H9 (cell line): ENCODE results near the gene LRRC40. TPM values are rescaled to one million over a fixed set of nuclear protein-coding genes. Genes with fewer than 3 reads are reported as not detected.

Experiments used
- DNase-seq: peaks from one replicate; pipeline ENCODE4 v3.0.0-alpha.2; 2017
- H2AFZ ChIP-seq: one replicate; pipeline ENCODE4 v1.6.1; 2013; ENCODE audit warnings: mild to moderate bottlenecking, low read length, control low read depth, moderate library complexity
- H2AK5ac ChIP-seq: 2 replicates; pipeline ENCODE4 v1.6.1; 2013; ENCODE audit warnings: low read length, control low read depth, mixed read lengths; ENCODE audit not compliant: insufficient read length
- H2BK120ac ChIP-seq: one replicate; pipeline ENCODE4 v1.6.1; 2013; ENCODE audit warnings: low read depth, mild to moderate bottlenecking, low read length, control low read depth, inconsistent platforms; ENCODE audit not compliant: poor library complexity, severe bottlenecking
- H2BK12ac ChIP-seq: 2 replicates; pipeline ENCODE4 v1.6.1; 2013; ENCODE audit warnings: low read length, control low read depth, mixed read lengths, low read depth; ENCODE audit not compliant: insufficient read length
- H2BK15ac ChIP-seq: 2 replicates; pipeline ENCODE4 v1.6.1; 2013; ENCODE audit warnings: low read depth, low read length, control low read depth
- H2BK20ac ChIP-seq: one replicate; pipeline ENCODE4 v1.6.1; 2013; ENCODE audit warnings: low read depth, mild to moderate bottlenecking, low read length, control low read depth, inconsistent platforms; ENCODE audit not compliant: poor library complexity, severe bottlenecking
- H2BK5ac ChIP-seq: 2 replicates; pipeline ENCODE4 v1.6.1; 2013; ENCODE audit warnings: low read length, control low read depth, mixed read lengths; ENCODE audit not compliant: insufficient read length
- H3K14ac ChIP-seq: 2 replicates; pipeline ENCODE4 v1.6.1; 2013; ENCODE audit warnings: low read length, control low read depth; ENCODE audit not compliant: insufficient read depth
- H3K18ac ChIP-seq: 2 replicates; pipeline ENCODE4 v1.6.1; 2013; ENCODE audit warnings: low read depth, mild to moderate bottlenecking, mixed read lengths, low read length, control low read depth; ENCODE audit not compliant: insufficient read length
- H3K23ac ChIP-seq: 2 replicates; pipeline ENCODE4 v1.6.1; 2013; ENCODE audit warnings: low read length, control low read depth, mixed read lengths, low read depth; ENCODE audit not compliant: insufficient read length
- H3K23me2 ChIP-seq: 2 replicates; pipeline ENCODE4 v1.6.1; 2013; ENCODE audit warnings: low read depth, mild to moderate bottlenecking, mixed read lengths, low read length, control low read depth; ENCODE audit not compliant: insufficient read length, poor library complexity, severe bottlenecking
- H3K27ac ChIP-seq: 2 replicates; pipeline ENCODE4 v1.5.1; 2013; ENCODE audit warnings: low read length, control low read depth, mixed read lengths, low read depth; ENCODE audit not compliant: insufficient read length
- H3K27me3 ChIP-seq: 2 replicates; pipeline ENCODE4 v1.6.1; 2013; ENCODE audit warnings: low read length, control low read depth, inconsistent platforms; ENCODE audit not compliant: insufficient read depth
- H3K4ac ChIP-seq: 2 replicates; pipeline ENCODE4 v1.6.1; 2013; ENCODE audit warnings: low read depth, mild to moderate bottlenecking, control low read depth, inconsistent platforms, low read length, moderate library complexity
- H3K4me1 ChIP-seq: 2 replicates; pipeline ENCODE4 v1.6.1; 2013; ENCODE audit warnings: low read length, control low read depth, inconsistent platforms; ENCODE audit not compliant: insufficient read depth
- H3K4me2 ChIP-seq: 2 replicates; pipeline ENCODE4 v1.6.1; 2013; ENCODE audit warnings: low read length, control low read depth, mixed read lengths; ENCODE audit not compliant: insufficient read length, insufficient read depth
- H3K56ac ChIP-seq: 2 replicates; pipeline ENCODE4 v1.6.1; 2013; ENCODE audit warnings: low read depth, mild to moderate bottlenecking, mixed read lengths, low read length, control low read depth; ENCODE audit not compliant: insufficient read length
- H3K79me1 ChIP-seq: 2 replicates; pipeline ENCODE4 v1.6.1; 2013; ENCODE audit warnings: low read depth, mild to moderate bottlenecking, moderate library complexity, low read length, control low read depth, inconsistent platforms; ENCODE audit not compliant: insufficient read depth, poor library complexity, severe bottlenecking
- H3K79me2 ChIP-seq: 2 replicates; pipeline ENCODE4 v1.6.1; 2013; ENCODE audit warnings: low read length, control low read depth, inconsistent platforms; ENCODE audit not compliant: insufficient read depth
- H3K9ac ChIP-seq: 2 replicates; pipeline ENCODE4 v1.6.1; 2013; ENCODE audit warnings: low read length, control low read depth, mixed read lengths; ENCODE audit not compliant: insufficient read length; ENCODE audit errors: extremely low read depth
- H3K9me3 ChIP-seq: one replicate; pipeline ENCODE4 v1.6.1; 2013; ENCODE audit warnings: low read depth, low read length, inconsistent platforms; ENCODE audit not compliant: control insufficient read depth
- H3T11ph ChIP-seq: one replicate; pipeline ENCODE4 v1.6.1; 2013; ENCODE audit warnings: mild to moderate bottlenecking, low read length, control low read depth, inconsistent platforms
- H4K20me1 ChIP-seq: one replicate; pipeline ENCODE4 v1.6.1; 2013; ENCODE audit not compliant: control insufficient read depth, insufficient read length, insufficient read depth
- H4K5ac ChIP-seq: 2 replicates; pipeline ENCODE4 v1.6.1; 2013; ENCODE audit warnings: low read depth, mild to moderate bottlenecking, mixed read lengths, low read length, control low read depth; ENCODE audit not compliant: insufficient read length
- H4K8ac ChIP-seq: replicated peaks from 2 replicates; pipeline ENCODE4 v1.6.1; 2013; ENCODE audit warnings: low read length, control low read depth, mixed read lengths, low read depth; ENCODE audit not compliant: insufficient read length
- H4K91ac ChIP-seq: 2 replicates; pipeline ENCODE4 v1.6.1; 2013; ENCODE audit warnings: low read depth, mild to moderate bottlenecking, moderate library complexity, mixed read lengths, low read length, control low read depth; ENCODE audit not compliant: insufficient read length
- H3K27ac Mint-ChIP-seq, 3 experiments: 2 replicates in 2 of 3; 3 replicates in 1 of 3; pipeline ENCODE4 v1.8.0; 2020 to 2021; ENCODE audit warnings: mixed read lengths in 3 of 3, mild to moderate bottlenecking in 1 of 3, moderate library complexity in 1 of 3
- H3K27me3 Mint-ChIP-seq: 2 replicates; pipeline ENCODE4 v1.8.0; 2021; ENCODE audit warnings: low read depth, mild to moderate bottlenecking, moderate library complexity, mixed read lengths
- H3K36me3 Mint-ChIP-seq, 3 experiments: 2 replicates in 2 of 3; 3 replicates in 1 of 3; pipeline ENCODE4 v1.8.0; 2020 to 2021; ENCODE audit warnings: low read depth in 3 of 3, mixed read lengths in 3 of 3; ENCODE audit not compliant: insufficient read depth in 1 of 3
- H3K4me1 Mint-ChIP-seq, 2 experiments: 2 replicates each; pipeline ENCODE4 v1.8.0; 2020; ENCODE audit warnings: mixed read lengths in 2 of 2
- H3K4me3 Mint-ChIP-seq, 2 experiments: 2 replicates in 1 of 2; 3 replicates in 1 of 2; pipeline ENCODE4 v1.8.0; 2020 to 2021; ENCODE audit warnings: mild to moderate bottlenecking in 2 of 2, mixed read lengths in 2 of 2, moderate library complexity in 1 of 2
- H3K9me3 Mint-ChIP-seq, 2 experiments: 2 replicates in 1 of 2; 3 replicates in 1 of 2; pipeline ENCODE4 v1.8.0; 2020; ENCODE audit warnings: mild to moderate bottlenecking in 2 of 2, mixed read lengths in 2 of 2, moderate library complexity in 1 of 2
- total RNA-seq: library from RNA; stranded (reverse); gene quantifications from 2 replicates; pipeline ENCODE4 v1.2.1, GENCODE V29; 2021
- TF ChIP-seq, protein P1 (sequence below): fragments of 200-600 bp; sonication (generic); conservative IDR thresholded peaks from 3 replicates; pipeline ENCODE4 v1.8.0; 2021; ENCODE audit warnings: antibody characterized with exemption, mild to moderate bottlenecking

Gene LRRC40
- total RNA-seq, 1 experiment from 2014 or later: 27.6 TPM

DNA sequence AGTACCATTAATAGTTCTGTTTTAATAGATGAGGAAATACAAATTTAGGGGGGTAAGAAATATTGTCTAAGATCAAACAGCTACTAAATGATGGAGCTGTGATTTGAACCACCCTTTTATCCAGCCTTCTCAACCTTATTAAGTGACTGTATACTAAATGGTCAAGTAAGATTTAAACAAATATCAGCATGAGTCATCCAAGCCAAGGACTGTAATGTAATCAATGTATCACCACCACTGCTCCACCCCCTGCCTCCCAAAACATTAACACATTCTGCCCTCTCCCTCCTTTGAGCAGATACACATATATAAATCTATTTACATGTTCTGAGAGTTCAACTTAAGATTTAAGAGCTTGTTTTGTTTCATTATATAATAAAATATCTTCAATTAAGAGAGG, 58.9 kb downstream of the LRRC40 start:
- Histone ChIP-seq H2BK15ac (no peak overlapping the region), H2AFZ (no peak overlapping the region), H3K23ac (no peak overlapping the region), H3K4me1 (no peaks in the 10 kb centered on the region), H3K79me1 (no peaks in the 10 kb centered on the region), H4K91ac (no peak overlapping the region), H3K23me2 (no peaks in the 10 kb centered on the region), H4K8ac (no peak overlapping the region), H4K5ac (no peak overlapping the region), H3K79me2 (no peaks in the 10 kb centered on the region), H3K18ac (no peak overlapping the region), H3K56ac (no peak overlapping the region), H3T11ph (no peak overlapping the region), H4K20me1 (no peaks in the 10 kb centered on the region), H3K27ac (no peak overlapping the region), H3K9me3 (no peaks in the 10 kb centered on the region), H2BK12ac (no peak overlapping the region), H2BK120ac (no peak overlapping the region), H3K9ac (no peak overlapping the region), H3K4ac (no peak overlapping the region), H2AK5ac (no peak overlapping the region), H3K4me2 (no peak overlapping the region), H2BK20ac (no peak overlapping the region), H3K27me3 (no peaks in the 10 kb centered on the region), H2BK5ac (no peak overlapping the region), H3K14ac (no peak overlapping the region)
- no peak overlapping the region for H3K4me3 Mint-ChIP-seq
- no peak overlapping the region for H3K27ac Mint-ChIP-seq
- TF ChIP-seq, protein P1, sequence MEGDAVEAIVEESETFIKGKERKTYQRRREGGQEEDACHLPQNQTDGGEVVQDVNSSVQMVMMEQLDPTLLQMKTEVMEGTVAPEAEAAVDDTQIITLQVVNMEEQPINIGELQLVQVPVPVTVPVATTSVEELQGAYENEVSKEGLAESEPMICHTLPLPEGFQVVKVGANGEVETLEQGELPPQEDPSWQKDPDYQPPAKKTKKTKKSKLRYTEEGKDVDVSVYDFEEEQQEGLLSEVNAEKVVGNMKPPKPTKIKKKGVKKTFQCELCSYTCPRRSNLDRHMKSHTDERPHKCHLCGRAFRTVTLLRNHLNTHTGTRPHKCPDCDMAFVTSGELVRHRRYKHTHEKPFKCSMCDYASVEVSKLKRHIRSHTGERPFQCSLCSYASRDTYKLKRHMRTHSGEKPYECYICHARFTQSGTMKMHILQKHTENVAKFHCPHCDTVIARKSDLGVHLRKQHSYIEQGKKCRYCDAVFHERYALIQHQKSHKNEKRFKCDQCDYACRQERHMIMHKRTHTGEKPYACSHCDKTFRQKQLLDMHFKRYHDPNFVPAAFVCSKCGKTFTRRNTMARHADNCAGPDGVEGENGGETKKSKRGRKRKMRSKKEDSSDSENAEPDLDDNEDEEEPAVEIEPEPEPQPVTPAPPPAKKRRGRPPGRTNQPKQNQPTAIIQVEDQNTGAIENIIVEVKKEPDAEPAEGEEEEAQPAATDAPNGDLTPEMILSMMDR: no peak
- no peak for DNase-seq
- H3K4me1 Mint-ChIP-seq: peaks cover 0 to 6% of the 10 kb centered on the region in 2 experiments; a peak in 1 of 4 replicates
- H3K9me3 Mint-ChIP-seq: no peaks in the 10 kb centered on the region
- H3K27me3 Mint-ChIP-seq: no peaks in the 10 kb centered on the region
- peaks cover 0 to 7% (median 0%) of the 10 kb centered on the region in 3 experiments; a peak in 2 of 7 replicates for H3K36me3 Mint-ChIP-seq
